CD4-positive, alpha-beta T cell (primary cell): ENCODE results near the gene PDZK1IP1. TPM values are rescaled to one million over a fixed set of nuclear protein-coding genes. Genes with fewer than 3 reads are reported as not detected.

ENCODE experiments used
- ATAC-seq: fragments of 200-7000 bp; cut with Tn5 transposase; one replicate; pipeline ENCODE4 v1.10.0; 2022; ENCODE audit warnings: mild to moderate bottlenecking; ENCODE audit not compliant: poor library complexity
- CTCF ChIA-PET: fragments of 350-600 bp; sonication (Branson Sonifier 250); formaldehyde crosslinking; loops from one replicate; lab custom pipeline; 2021; ENCODE audit warnings: antibody characterized with exemption, inconsistent platforms; lab: Charles Lee
- POLR2A ChIA-PET: fragments of 350-600 bp; sonication (Branson Sonifier 250); formaldehyde crosslinking; loops from one replicate; lab custom pipeline; 2021; ENCODE audit warnings: antibody characterized with exemption, inconsistent platforms; lab: Charles Lee
- DNase-seq, 14 experiments: peaks; one replicate each; pipeline ENCODE4 v3.0.0-alpha.2; 2013 to 2020; ENCODE audit warnings: mixed read lengths in 2 of 14
- H3K27ac ChIP-seq, 2 donors: one replicate each; pipeline versions ENCODE4 v1.5.1 to v1.7.0; 2013; ENCODE audit warnings: low read length in 2 of 2, low read depth in 1 of 2, mild to moderate bottlenecking in 1 of 2
- H3K27me3 ChIP-seq, 2 experiments: 1 replicate in 1 of 2; 2 replicates in 1 of 2; pipeline versions ENCODE4 v1.6.1 to v1.7.0; 2013; ENCODE audit warnings: low read length in 2 of 2, control low read depth in 1 of 2, mild to moderate bottlenecking in 1 of 2, moderate library complexity in 1 of 2; ENCODE audit not compliant: insufficient read depth in 2 of 2, control insufficient read depth in 1 of 2
- H3K36me3 ChIP-seq: one replicate; pipeline ENCODE4 v1.6.1; 2013; ENCODE audit warnings: low read length, control low read depth; ENCODE audit not compliant: insufficient read depth
- H3K4me1 ChIP-seq: one replicate; pipeline ENCODE4 v1.6.1; 2013; ENCODE audit warnings: low read length, control low read depth; ENCODE audit not compliant: insufficient read depth
- H3K4me3 ChIP-seq: one replicate; pipeline ENCODE4 v1.5.1; 2013; ENCODE audit warnings: mild to moderate bottlenecking, low read length, moderate library complexity
- H3K9me3 ChIP-seq, 2 experiments: 1 replicate in 1 of 2; 2 replicates in 1 of 2; pipeline versions ENCODE4 v1.6.1 to v1.7.0; 2013; ENCODE audit warnings: low read length in 2 of 2, mild to moderate bottlenecking in 2 of 2, control low read depth in 1 of 2, moderate library complexity in 1 of 2; ENCODE audit not compliant: control insufficient read depth in 1 of 2, insufficient read depth in 1 of 2
- H3K27ac Mint-ChIP-seq: one replicate; pipeline ENCODE4 v1.8.0; 2020; ENCODE audit warnings: mixed read lengths
- H3K27me3 Mint-ChIP-seq: one replicate; pipeline ENCODE4 v1.8.0; 2021; ENCODE audit warnings: mixed read lengths
- H3K36me3 Mint-ChIP-seq: one replicate; pipeline ENCODE4 v1.8.0; 2021; ENCODE audit warnings: low read depth, mixed read lengths
- H3K4me1 Mint-ChIP-seq: one replicate; pipeline ENCODE4 v1.8.0; 2021; ENCODE audit warnings: low read depth, mixed read lengths
- H3K4me3 Mint-ChIP-seq: one replicate; pipeline ENCODE4 v1.8.0; 2020; ENCODE audit warnings: mild to moderate bottlenecking, mixed read lengths
- H3K9me3 Mint-ChIP-seq: one replicate; pipeline ENCODE4 v1.8.0; 2020; ENCODE audit warnings: mixed read lengths
- CTCF ChIP-seq: fragments of 200-600 bp; IDR thresholded peaks from one replicate; pipeline ENCODE4 v1.8.0; 2022; ENCODE audit warnings: antibody characterized with exemption, mild to moderate bottlenecking
- intact Hi-C, 2 experiments: fragments of 100-400 bp; cut with DNase I in 1 of 2; cut with micrococcal nuclease in 1 of 2; formaldehyde crosslinking; loops; one replicate each; pipeline versions ENCODE4 v1.15.1 to v1.9.0; 2023 to 2025; cut with DNase I, micrococcal nuclease
- total RNA-seq, 174 experiments: library from RNA in 2 of 174; stranded (reverse) in 2 of 174; gene quantifications; one replicate each; pipeline ENCODE4 v1.2.3 and lab custom pipeline; 2021 to 2026

PDZK1IP1 gene
- total RNA-seq, 2 experiments from 2014 or later, result not detected

DNA sequence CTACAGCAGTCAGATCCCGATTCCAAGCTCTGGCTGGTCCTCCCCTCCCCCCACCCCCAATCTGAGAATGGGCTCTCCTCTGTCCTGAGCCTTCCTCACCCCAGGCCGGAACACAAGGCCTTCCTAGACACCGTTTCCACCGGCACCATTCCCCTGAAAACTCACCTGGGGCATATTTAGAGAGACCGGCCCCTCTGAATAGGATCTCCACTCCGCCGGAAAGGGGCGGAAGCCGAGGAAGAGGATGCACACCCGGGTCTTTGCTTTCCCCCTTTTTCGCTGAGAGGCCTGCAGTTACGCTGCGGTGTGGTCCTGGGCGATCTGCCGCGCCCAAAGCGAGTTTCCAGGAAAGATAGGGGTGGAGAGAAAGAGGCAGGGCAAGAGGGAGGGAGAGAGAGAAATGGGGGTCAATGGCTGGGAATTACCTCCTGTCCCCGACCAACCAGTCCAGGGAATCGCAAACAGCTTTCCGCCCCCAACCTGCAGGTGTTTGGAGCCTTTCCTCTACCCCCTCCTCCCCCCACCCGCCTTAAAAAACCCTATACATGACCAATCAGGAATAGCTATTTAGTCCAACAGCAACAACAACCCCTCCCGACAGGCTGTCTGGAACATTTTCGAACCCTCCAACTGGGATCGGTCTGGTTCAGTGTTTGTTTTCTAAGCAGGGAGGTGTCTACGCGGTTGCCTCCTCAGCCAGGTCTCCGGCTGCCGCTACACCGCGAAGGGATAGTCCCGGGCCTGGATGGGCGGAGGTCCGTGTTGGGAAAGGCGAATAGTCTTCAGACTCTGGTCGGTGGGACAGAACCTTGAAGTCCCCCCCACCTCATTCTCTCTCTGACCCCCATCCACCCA, 39.4 kb upstream of the PDZK1IP1 start:
- Mint-ChIP-seq H3K36me3 (no peaks in the 10 kb centered on the region), H3K27ac (no peak overlapping the region), H3K4me1 (peaks cover 46% of the 10 kb centered on the region), H3K27me3 (peaks cover 80% of the 10 kb centered on the region), H3K9me3 (no peaks in the 10 kb centered on the region), H3K4me3 (no peak overlapping the region)
- peaks cover 42% of the 10 kb centered on the region for H3K4me1 ChIP-seq
- DNase-seq (no peak), ATAC-seq (no peak)
- H3K36me3 ChIP-seq, result no peaks in the 10 kb centered on the region
- CTCF ChIA-PET, result no interaction called here
- TF ChIP-seq CTCF, result no peak
- H3K27ac ChIP-seq, result no peak overlapping the region
- H3K4me3 ChIP-seq, result no peak overlapping the region
- POLR2A ChIA-PET, result no interaction called here
- peaks cover 82 to 89% of the 10 kb centered on the region in 2 experiments for H3K27me3 ChIP-seq
- intact Hi-C loops, result no loop called here
- H3K9me3 ChIP-seq, result peaks cover 0 to 25% of the 10 kb centered on the region in 2 experiments

- Mint-ChIP-seq H3K27ac (no peak overlapping the region), H3K36me3 (no peaks in the 10 kb centered on the region), H3K4me1 (peaks cover 46% of the 10 kb centered on the region), H3K27me3 (peaks cover 74% of the 10 kb centered on the region), H3K4me3 (no peak overlapping the region), H3K9me3 (no peaks in the 10 kb centered on the region)
- no peak overlapping the region for H3K4me3 ChIP-seq
- H3K4me1 ChIP-seq, result peaks cover 42% of the 10 kb centered on the region
- intact Hi-C loops, result no loop called here
- ATAC-seq (no peak), DNase-seq (no peak)
- H3K36me3 ChIP-seq, result no peaks in the 10 kb centered on the region
- H3K27me3 ChIP-seq, result peaks cover 85 to 89% of the 10 kb centered on the region in 2 experiments
- ChIA-PET POLR2A (no interaction called here), CTCF (no interaction called here)
- TF ChIP-seq CTCF, result no peak
- H3K27ac ChIP-seq, result no peak overlapping the region
- peaks cover 0 to 25% of the 10 kb centered on the region in 2 experiments for H3K9me3 ChIP-seq
These were observed 38.8 kb upstream of the PDZK1IP1 start for GRCh38 chr1:47228644-47229030.

- intact Hi-C loops, result no loop called here
- Histone ChIP-seq H3K4me3 (no peak overlapping the region), H3K27ac (no peak overlapping the region), H3K36me3 (no peaks in the 10 kb centered on the region), H3K9me3 (peaks cover 0 to 25% of the 10 kb centered on the region in 2 experiments), H3K4me1 (peaks cover 42% of the 10 kb centered on the region), H3K27me3 (peaks cover 86 to 89% of the 10 kb centered on the region in 2 experiments)
- peaks cover 63% of the 10 kb centered on the region for H3K27me3 Mint-ChIP-seq
- CTCF ChIA-PET, result no interaction called here
- no peaks in the 10 kb centered on the region for H3K36me3 Mint-ChIP-seq
- no peaks in the 10 kb centered on the region for H3K9me3 Mint-ChIP-seq
- H3K4me1 Mint-ChIP-seq, result peaks cover 38% of the 10 kb centered on the region
- ATAC-seq, result no peak
- H3K4me3 Mint-ChIP-seq, result no peak overlapping the region
- POLR2A ChIA-PET, result no interaction called here
- no peak overlapping the region for H3K27ac Mint-ChIP-seq
- TF ChIP-seq CTCF, result no peak
- no peak for DNase-seq
These were observed 37.8 kb upstream of the PDZK1IP1 start for GRCh38 chr1:47227341-47228232.
